Gastroesophageal sphincter (tissue), 3 donors: ENCODE results near the gene TAF13.

Experiments
- EP300 ChIP-seq: sonication (generic); formaldehyde crosslinking; IDR thresholded peaks from one replicate; pipeline ENCODE4 v1.6.1; 2017; ENCODE audit warnings: antibody characterized with exemption, mild to moderate bottlenecking
- POLR2A ChIP-seq, 2 donors: fragments of 450-650 bp; IDR thresholded peaks; one replicate each; pipeline ENCODE4 v1.6.1; 2017; ENCODE audit warnings: antibody characterized with exemption in 2 of 2, mild to moderate bottlenecking in 2 of 2, moderate library complexity in 1 of 2
- POLR2AphosphoS5 ChIP-seq: sonication (generic); formaldehyde crosslinking; IDR thresholded peaks from one replicate; pipeline ENCODE4 v1.6.1; 2017; ENCODE audit warnings: antibody characterized with exemption
- TF ChIP-seq, protein P1 (sequence below), 4 experiments: fragments of 200-600 bp in 2 of 4; fragments of 450-650 bp in 2 of 4; sonication (generic) in 1 of 4; IDR thresholded peaks; one replicate each; pipeline ENCODE4 v1.5.1; 2017 to 2019; ENCODE audit warnings: antibody characterized with exemption in 4 of 4, mild to moderate bottlenecking in 2 of 4, moderate library complexity in 2 of 4

DNA sequence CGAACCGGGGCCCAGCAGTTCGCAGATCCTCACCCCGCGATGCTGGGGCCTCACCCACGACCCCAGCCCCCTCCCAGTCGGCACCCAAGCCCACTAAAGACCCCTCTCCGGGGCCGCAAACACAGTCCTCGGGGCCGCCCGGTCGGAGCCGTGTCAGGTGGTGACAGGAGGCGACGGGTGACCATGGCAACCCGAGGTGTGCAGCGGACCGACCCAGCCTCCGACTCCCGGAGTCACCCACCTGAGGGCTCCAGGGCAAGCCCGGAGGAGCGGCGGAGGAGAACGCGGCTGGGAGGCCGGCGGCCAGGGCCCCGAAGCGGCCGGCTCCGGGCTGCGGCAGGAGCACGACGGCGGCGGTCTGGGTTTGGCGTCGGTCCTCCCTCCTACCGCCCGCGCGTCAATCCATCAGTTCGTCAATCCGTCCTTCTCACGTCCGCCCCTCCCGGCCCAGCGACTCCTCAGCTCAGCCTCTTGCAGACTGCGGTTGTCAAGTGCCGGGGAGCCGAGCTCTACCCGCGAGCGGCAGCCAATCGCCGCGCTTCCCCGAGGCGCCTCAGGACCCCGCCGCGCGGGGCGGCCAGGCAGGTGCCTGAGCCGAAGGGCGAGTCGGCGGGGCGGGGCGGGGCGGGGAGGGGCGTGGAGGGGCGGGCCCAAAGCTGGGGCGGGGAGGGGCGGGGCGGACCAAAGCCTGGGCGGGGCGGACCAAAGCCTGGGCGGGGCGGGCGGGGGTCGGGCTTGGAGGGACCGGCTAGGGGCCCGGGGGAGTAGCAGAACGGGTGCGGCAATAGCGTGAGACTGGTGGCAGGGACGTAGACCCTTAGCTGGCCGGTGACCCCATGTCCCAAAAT, 34.0 kb downstream of the TAF13 start, which contains the start of gene WDR47:
- peak; percentile 99 for TF ChIP-seq POLR2AphosphoS5
- TF ChIP-seq, protein P1, sequence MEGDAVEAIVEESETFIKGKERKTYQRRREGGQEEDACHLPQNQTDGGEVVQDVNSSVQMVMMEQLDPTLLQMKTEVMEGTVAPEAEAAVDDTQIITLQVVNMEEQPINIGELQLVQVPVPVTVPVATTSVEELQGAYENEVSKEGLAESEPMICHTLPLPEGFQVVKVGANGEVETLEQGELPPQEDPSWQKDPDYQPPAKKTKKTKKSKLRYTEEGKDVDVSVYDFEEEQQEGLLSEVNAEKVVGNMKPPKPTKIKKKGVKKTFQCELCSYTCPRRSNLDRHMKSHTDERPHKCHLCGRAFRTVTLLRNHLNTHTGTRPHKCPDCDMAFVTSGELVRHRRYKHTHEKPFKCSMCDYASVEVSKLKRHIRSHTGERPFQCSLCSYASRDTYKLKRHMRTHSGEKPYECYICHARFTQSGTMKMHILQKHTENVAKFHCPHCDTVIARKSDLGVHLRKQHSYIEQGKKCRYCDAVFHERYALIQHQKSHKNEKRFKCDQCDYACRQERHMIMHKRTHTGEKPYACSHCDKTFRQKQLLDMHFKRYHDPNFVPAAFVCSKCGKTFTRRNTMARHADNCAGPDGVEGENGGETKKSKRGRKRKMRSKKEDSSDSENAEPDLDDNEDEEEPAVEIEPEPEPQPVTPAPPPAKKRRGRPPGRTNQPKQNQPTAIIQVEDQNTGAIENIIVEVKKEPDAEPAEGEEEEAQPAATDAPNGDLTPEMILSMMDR (IDR thresholded peaks at IDR 0.05), result no peak
- TF ChIP-seq POLR2A (IDR thresholded peaks at IDR 0.05), result peak; percentile 95
- no peak for TF ChIP-seq EP300
